Stomach (tissue), 4 donors: ENCODE measurements around the gene CADM2.

Experiments
- EP300 ChIP-seq: sonication (generic); formaldehyde crosslinking; IDR thresholded peaks from one replicate; pipeline ENCODE4 v1.6.1; 2017; ENCODE audit warnings: antibody characterized with exemption
- POLR2A ChIP-seq, 4 donors: fragments of 450-650 bp; IDR thresholded peaks; one replicate each; pipeline ENCODE4 v1.6.1; 2016; ENCODE audit warnings: antibody characterized with exemption in 4 of 4, control low read depth in 2 of 4, mild to moderate bottlenecking in 1 of 4, moderate library complexity in 1 of 4
- POLR2AphosphoS5 ChIP-seq, 3 donors: sonication (generic); formaldehyde crosslinking; IDR thresholded peaks; one replicate each; pipeline ENCODE4 v1.6.1; 2016; ENCODE audit warnings: antibody characterized with exemption in 3 of 3
- TF ChIP-seq, protein P1 (sequence below), 7 experiments: fragments of 450-650 bp in 4 of 7; fragments of 200-600 bp in 3 of 7; sonication (generic) in 3 of 7; IDR thresholded peaks; one replicate each; pipeline ENCODE4 v1.5.1; 2016 to 2019; ENCODE audit warnings: antibody characterized with exemption in 7 of 7, control low read depth in 2 of 7, mild to moderate bottlenecking in 1 of 7

GRCh38 chr3:85589145-85589544 lies 630.4 kb downstream of the CADM2 start:
- TF ChIP-seq POLR2A (IDR thresholded peaks at IDR 0.05) (no peak), EP300 (no peak), POLR2AphosphoS5 (IDR thresholded peaks at IDR 0.05) (no peak)
- TF ChIP-seq, protein P1, sequence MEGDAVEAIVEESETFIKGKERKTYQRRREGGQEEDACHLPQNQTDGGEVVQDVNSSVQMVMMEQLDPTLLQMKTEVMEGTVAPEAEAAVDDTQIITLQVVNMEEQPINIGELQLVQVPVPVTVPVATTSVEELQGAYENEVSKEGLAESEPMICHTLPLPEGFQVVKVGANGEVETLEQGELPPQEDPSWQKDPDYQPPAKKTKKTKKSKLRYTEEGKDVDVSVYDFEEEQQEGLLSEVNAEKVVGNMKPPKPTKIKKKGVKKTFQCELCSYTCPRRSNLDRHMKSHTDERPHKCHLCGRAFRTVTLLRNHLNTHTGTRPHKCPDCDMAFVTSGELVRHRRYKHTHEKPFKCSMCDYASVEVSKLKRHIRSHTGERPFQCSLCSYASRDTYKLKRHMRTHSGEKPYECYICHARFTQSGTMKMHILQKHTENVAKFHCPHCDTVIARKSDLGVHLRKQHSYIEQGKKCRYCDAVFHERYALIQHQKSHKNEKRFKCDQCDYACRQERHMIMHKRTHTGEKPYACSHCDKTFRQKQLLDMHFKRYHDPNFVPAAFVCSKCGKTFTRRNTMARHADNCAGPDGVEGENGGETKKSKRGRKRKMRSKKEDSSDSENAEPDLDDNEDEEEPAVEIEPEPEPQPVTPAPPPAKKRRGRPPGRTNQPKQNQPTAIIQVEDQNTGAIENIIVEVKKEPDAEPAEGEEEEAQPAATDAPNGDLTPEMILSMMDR (IDR thresholded peaks at IDR 0.05): no peak
